Colonic mucosa (tissue), 4 donors: ENCODE results near the gene CABP7. TPM values are rescaled to one million over a fixed set of nuclear protein-coding genes. Genes with fewer than 3 reads are reported as not detected.

Experiments
- DNase-seq: peaks from one replicate; pipeline ENCODE4 v3.0.0-alpha.2; 2020
- H3K27ac ChIP-seq: fragments of 200-600 bp; one replicate; pipeline ENCODE4 v1.8.0; 2021
- H3K27me3 ChIP-seq: fragments of 200-600 bp; one replicate; pipeline ENCODE4 v1.8.0; 2021
- H3K36me3 ChIP-seq: fragments of 200-600 bp; one replicate; pipeline ENCODE4 v1.8.0; 2021
- H3K4me1 ChIP-seq: fragments of 200-600 bp; one replicate; pipeline ENCODE4 v1.8.0; 2021; ENCODE audit warnings: mild to moderate bottlenecking
- H3K4me3 ChIP-seq: fragments of 200-600 bp; one replicate; pipeline ENCODE4 v1.8.0; 2021
- H3K9ac ChIP-seq, 2 donors: one replicate each; pipeline ENCODE4 v1.7.0; 2013; ENCODE audit warnings: control low read depth in 2 of 2, low read depth in 2 of 2, low read length in 2 of 2
- H3K9me3 ChIP-seq: fragments of 200-600 bp; one replicate; pipeline ENCODE4 v1.8.0; 2021
- CTCF ChIP-seq: fragments of 200-600 bp; IDR thresholded peaks from one replicate; pipeline ENCODE4 v1.8.0; 2022; ENCODE audit warnings: antibody characterized with exemption, mild to moderate bottlenecking
- intact Hi-C: fragments of 100-400 bp; cut with DNase I; formaldehyde crosslinking; loops from one replicate; pipeline ENCODE4 v1.14.1; 2022
- total RNA-seq, 2 donors: library from RNA; stranded (reverse); fragmentation: NEBNext Ultra II Directional in 1 of 2; extraction: Animal tissue kit (Norgen Biotek cat#: 25700) in 1 of 2; gene quantifications; one replicate each; pipeline ENCODE4 v1.2.1, GENCODE V29; 2021
- donor health status: healthy.
- donor health status: DM: no; HTN: no; CAD: no.
- donor health status: DM: no; HTN: no; CAD: no.

The CABP7 gene
- total RNA-seq, 2 donors from 2014 or later = 0.50 TPM; not detected in 1

- Histone ChIP-seq H3K9ac (no peak overlapping the region), H3K9me3 (no peaks in the 10 kb centered on the region), H3K36me3 (no peaks in the 10 kb centered on the region), H3K27me3 (no peaks in the 10 kb centered on the region), H3K4me3 (no peak overlapping the region), H3K4me1 (no peaks in the 10 kb centered on the region), H3K27ac (no peak overlapping the region)
- intact Hi-C loops = no loop called here
- DNase-seq = no peak
- TF ChIP-seq CTCF = no peak
Observed at GRCh38 chr22:29683536-29683935, 36.3 kb upstream of the CABP7 start.

- intact Hi-C loops = no loop called here
Observed at GRCh38 chr22:29684244-29684643, 35.6 kb upstream of the CABP7 start.

GRCh38 chr22:29689206-29689879 lies 30.5 kb upstream of the CABP7 start:
- H3K9ac ChIP-seq = peak overlapping the region in 1 of 2 donors; percentile 12
- TF ChIP-seq CTCF = no peak
- H3K36me3 ChIP-seq = no peaks in the 10 kb centered on the region
- no peak for DNase-seq
- intact Hi-C loops = no loop called here
- H3K4me1 ChIP-seq = no peaks in the 10 kb centered on the region
- no peaks in the 10 kb centered on the region for H3K27me3 ChIP-seq
- no peaks in the 10 kb centered on the region for H3K9me3 ChIP-seq
- H3K27ac ChIP-seq = no peak overlapping the region
- H3K4me3 ChIP-seq = no peak overlapping the region

More at GRCh38 chr22:29684244-29684643, 35.6 kb upstream of the CABP7 start:
- H3K4me1 ChIP-seq = no peaks in the 10 kb centered on the region
- no peak for DNase-seq
- no peak for TF ChIP-seq CTCF
- H3K36me3 ChIP-seq = no peaks in the 10 kb centered on the region
- H3K9me3 ChIP-seq = no peaks in the 10 kb centered on the region
- no peak overlapping the region for H3K27ac ChIP-seq
- H3K4me3 ChIP-seq = no peak overlapping the region
- H3K9ac ChIP-seq = no peak overlapping the region
- no peaks in the 10 kb centered on the region for H3K27me3 ChIP-seq

- peak; percentile 81 for TF ChIP-seq CTCF
- Histone ChIP-seq H3K4me1 (no peaks in the 10 kb centered on the region), H3K4me3 (no peak overlapping the region), H3K36me3 (no peaks in the 10 kb centered on the region), H3K9me3 (no peaks in the 10 kb centered on the region), H3K27ac (no peak overlapping the region), H3K9ac (peak overlapping the region in 1 of 2 donors; percentile 12), H3K27me3 (no peaks in the 10 kb centered on the region)
- intact Hi-C loops = loop anchor here (10.0 kb wide), 2 partner anchors 315 to 395 kb away; partner anchors contain the start of gene HORMAD2
- DNase-seq = peak; percentile 71
Observed at GRCh38 chr22:29689880-29690213, 30.0 kb upstream of the CABP7 start.

GRCh38 chr22:29690476-29690875 lies 29.3 kb upstream of the CABP7 start:
- Histone ChIP-seq H3K36me3 (no peaks in the 10 kb centered on the region), H3K9me3 (no peaks in the 10 kb centered on the region), H3K27me3 (no peaks in the 10 kb centered on the region), H3K27ac (no peak overlapping the region), H3K4me3 (no peak overlapping the region), H3K9ac (no peak overlapping the region), H3K4me1 (no peaks in the 10 kb centered on the region)
- TF ChIP-seq CTCF = no peak
- no peak for DNase-seq
- intact Hi-C loops = loop anchor here (10.0 kb wide), 2 partner anchors 314 to 394 kb away; partner anchors contain the start of gene HORMAD2
